ENCODE data around the gene TRAF2.

Gene TRAF2

GRCh38 chr9:136920734-136921231, 34.5 kb downstream of the TRAF2 start:
- Histone ChIP-seq H3K9me2 (ENCODE audit: low read depth, low read length) (no peaks in the 10 kb centered on the region), H3K9ac (ENCODE audit: low read length) (no peak overlapping the region), H3K27me3 (ENCODE audit: insufficient read depth, low read length) (no peaks in the 10 kb centered on the region), H3K4me2 (ENCODE audit: low read length) (no peak overlapping the region), H3K27ac (ENCODE audit: low read depth, low read length, poor library complexity, severe bottlenecking) (no peak overlapping the region), H3K4me3 (ENCODE audit: low read depth, low read length, poor library complexity, severe bottlenecking) (no peak overlapping the region), H2AFZ (ENCODE audit: low read length) (no peak overlapping the region), H3K9me3 (ENCODE audit: low read length) (no peaks in the 10 kb centered on the region), H3K4me1 (ENCODE audit: insufficient read depth, low read length, severe bottlenecking) (peaks cover 15% of the 10 kb centered on the region), H3K79me2 (ENCODE audit: insufficient read depth, low read length) (no peaks in the 10 kb centered on the region), H4K20me1 (ENCODE audit: insufficient read depth, low read length) (no peaks in the 10 kb centered on the region), H3K36me3 (ENCODE audit: insufficient read depth, low read length) (peaks cover 75% of the 10 kb centered on the region), H3F3A (ENCODE audit: insufficient read depth, low read length) (no peaks in the 10 kb centered on the region)
- TF ChIP-seq EZH2 (IDR thresholded peaks at IDR 0.05; ENCODE audit: borderline replicate concordance, low read length) (no peak), CTCF (IDR thresholded peaks at IDR 0.05; ENCODE audit: low read length) (no peak)

GRCh38 chr9:136921307-136921706, 35.0 kb downstream of the TRAF2 start:
- H3K4me1 ChIP-seq (ENCODE audit: insufficient read depth, low read length, severe bottlenecking), result peaks cover 15% of the 10 kb centered on the region
- H3K4me2 ChIP-seq (ENCODE audit: low read length), result no peak overlapping the region
- no peak overlapping the region for H2AFZ ChIP-seq (ENCODE audit: low read length)
- H3K36me3 ChIP-seq (ENCODE audit: insufficient read depth, low read length), result peaks cover 75% of the 10 kb centered on the region
- no peaks in the 10 kb centered on the region for H3F3A ChIP-seq (ENCODE audit: insufficient read depth, low read length)
- H4K20me1 ChIP-seq (ENCODE audit: insufficient read depth, low read length), result no peaks in the 10 kb centered on the region
- H3K79me2 ChIP-seq (ENCODE audit: insufficient read depth, low read length), result no peaks in the 10 kb centered on the region
- H3K27ac ChIP-seq (ENCODE audit: low read depth, low read length, poor library complexity, severe bottlenecking), result no peak overlapping the region
- H3K27me3 ChIP-seq (ENCODE audit: insufficient read depth, low read length), result no peaks in the 10 kb centered on the region
- no peak overlapping the region for H3K9ac ChIP-seq (ENCODE audit: low read length)
- H3K4me3 ChIP-seq (ENCODE audit: low read depth, low read length, poor library complexity, severe bottlenecking), result no peak overlapping the region
- H3K9me2 ChIP-seq (ENCODE audit: low read depth, low read length), result no peaks in the 10 kb centered on the region
- TF ChIP-seq CTCF (IDR thresholded peaks at IDR 0.05; ENCODE audit: low read length) (no peak), EZH2 (IDR thresholded peaks at IDR 0.05; ENCODE audit: borderline replicate concordance, low read length) (no peak)
- no peaks in the 10 kb centered on the region for H3K9me3 ChIP-seq (ENCODE audit: low read length)

- Histone ChIP-seq H4K20me1 (ENCODE audit: insufficient read depth, low read length) (no peaks in the 10 kb centered on the region), H3F3A (ENCODE audit: insufficient read depth, low read length) (no peaks in the 10 kb centered on the region), H2AFZ (ENCODE audit: low read length) (no peak overlapping the region), H3K4me1 (ENCODE audit: insufficient read depth, low read length, severe bottlenecking) (peaks cover 15% of the 10 kb centered on the region), H3K27me3 (ENCODE audit: insufficient read depth, low read length) (no peaks in the 10 kb centered on the region), H3K9me3 (ENCODE audit: low read length) (no peaks in the 10 kb centered on the region), H3K27ac (ENCODE audit: low read depth, low read length, poor library complexity, severe bottlenecking) (no peak overlapping the region), H3K4me2 (ENCODE audit: low read length) (no peak overlapping the region), H3K36me3 (ENCODE audit: insufficient read depth, low read length) (peaks cover 74% of the 10 kb centered on the region), H3K9me2 (ENCODE audit: low read depth, low read length) (no peaks in the 10 kb centered on the region), H3K9ac (ENCODE audit: low read length) (no peak overlapping the region), H3K4me3 (ENCODE audit: low read depth, low read length, poor library complexity, severe bottlenecking) (no peak overlapping the region), H3K79me2 (ENCODE audit: insufficient read depth, low read length) (no peaks in the 10 kb centered on the region)
- TF ChIP-seq EZH2 (IDR thresholded peaks at IDR 0.05; ENCODE audit: borderline replicate concordance, low read length) (no peak), CTCF (IDR thresholded peaks at IDR 0.05; ENCODE audit: low read length) (no peak)
These were observed 35.4 kb downstream of the TRAF2 start for GRCh38 chr9:136921718-136922117.
